22Rv1 (cell line): Measurements from ENCODE around the gene ITPR2.

Experiments
- H3K27ac ChIP-seq: fragments of 450-650 bp; 2 replicates; pipeline ENCODE4 v1.5.1; 2017
- CTCF ChIP-seq: fragments of 450-650 bp; IDR thresholded peaks from 2 replicates; pipeline ENCODE4 v1.5.1; 2017; ENCODE audit warnings: mild to moderate bottlenecking
- ZFX ChIP-seq: fragments of 450-650 bp; IDR thresholded peaks from 2 replicates; pipeline ENCODE4 v1.6.1; 2017; ENCODE audit warnings: antibody characterized with exemption, borderline replicate concordance

Gene ITPR2

GRCh38 chr12:26857465-26858176 lies 24.6 kb upstream of the ITPR2 start:
- TF ChIP-seq CTCF (no peak), ZFX (no peak)
- no peak overlapping the region for H3K27ac ChIP-seq

GRCh38 chr12:26855337-26855736 lies 22.3 kb upstream of the ITPR2 start:
- H3K27ac ChIP-seq, result no peak overlapping the region
- TF ChIP-seq ZFX (no peak), CTCF (no peak)

- no peak overlapping the region for H3K27ac ChIP-seq
- TF ChIP-seq CTCF (peak; percentile 58), ZFX (no peak)
These were observed 21.0 kb upstream of the ITPR2 start for GRCh38 chr12:26854031-26854390.

GRCh38 chr12:26853303-26854030 lies 20.5 kb upstream of the ITPR2 start:
- peak; percentile 98 for TF ChIP-seq CTCF
- no peak for TF ChIP-seq ZFX
- H3K27ac ChIP-seq, result no peak overlapping the region

GRCh38 chr12:26851031-26851809 lies 18.2 kb upstream of the ITPR2 start:
- no peak for TF ChIP-seq CTCF
- TF ChIP-seq ZFX, result no peak
- no peak overlapping the region for H3K27ac ChIP-seq

GRCh38 chr12:26848156-26848825 lies 15.3 kb upstream of the ITPR2 start:
- no peak for TF ChIP-seq ZFX
- no peak overlapping the region for H3K27ac ChIP-seq

GRCh38 chr12:26847431-26847830 lies 14.4 kb upstream of the ITPR2 start:
- TF ChIP-seq CTCF (no peak), ZFX (no peak)
- no peak overlapping the region for H3K27ac ChIP-seq
